OCI-LY7 (cell line): ENCODE measurements around the gene TMEM63A. TPM values are rescaled to one million over a fixed set of nuclear protein-coding genes. Genes with fewer than 3 reads are reported as not detected.

ENCODE experiments used
- BruUV-seq: library from RNA; stranded (reverse); fragments of 400-500 nt; replicated peaks from 2 replicates; lab custom pipeline; 2021; lab: Mats Ljungman, UMichigan
- CTCF ChIA-PET: fragments of 300-600 bp; sonication (Branson Sonifier 250); formaldehyde crosslinking; loops from one replicate; lab custom pipeline; 2022; ENCODE audit warnings: antibody characterized with exemption; ENCODE audit not compliant: unreplicated experiment; lab: Charles Lee
- POLR2A ChIA-PET: fragments of 300-600 bp; sonication (Branson Sonifier 250); formaldehyde crosslinking; loops from one replicate; lab custom pipeline; 2022; ENCODE audit warnings: antibody characterized with exemption; lab: Charles Lee
- DNase-seq: peaks from one replicate; pipeline ENCODE4 v3.0.0-alpha.2; 2015; ENCODE audit warnings: low spot score
- H2AFZ ChIP-seq: fragments of 200-600 bp; sonication (generic), shearing (Covaris generic); 2 replicates; pipeline ENCODE4 v1.6.1; 2014; ENCODE audit warnings: mild to moderate bottlenecking, antibody characterized with exemption, low read length, moderate library complexity
- H3K27ac ChIP-seq: fragments of 200-600 bp; sonication (generic); 2 replicates; pipeline ENCODE4 v1.5.1; 2014; ENCODE audit warnings: mixed run types, low read depth, mild to moderate bottlenecking, moderate library complexity, low read length, inconsistent platforms; ENCODE audit not compliant: poor library complexity, severe bottlenecking
- H3K36me3 ChIP-seq: fragments of 200-600 bp; sonication (generic); 2 replicates; pipeline ENCODE4 v1.6.1; 2014; ENCODE audit warnings: mild to moderate bottlenecking, antibody characterized with exemption, low read length, moderate library complexity, mixed read lengths; ENCODE audit not compliant: insufficient read depth
- H3K4me1 ChIP-seq: fragments of 200-600 bp; sonication (generic); 2 replicates; pipeline ENCODE4 v1.5.1; 2014; ENCODE audit warnings: mild to moderate bottlenecking, low read length; ENCODE audit not compliant: insufficient read depth, poor library complexity, severe bottlenecking
- H3K4me2 ChIP-seq: fragments of 200-600 bp; sonication (generic); 2 replicates; pipeline ENCODE4 v1.6.1; 2014; ENCODE audit warnings: mild to moderate bottlenecking, low read length
- H3K4me3 ChIP-seq: fragments of 200-600 bp; sonication (generic); 2 replicates; pipeline ENCODE4 v1.5.1; 2014; ENCODE audit warnings: mild to moderate bottlenecking, low read depth, low read length; ENCODE audit not compliant: poor library complexity, severe bottlenecking
- H3K79me2 ChIP-seq: fragments of 200-600 bp; sonication (generic); 2 replicates; pipeline ENCODE4 v1.6.1; 2016; ENCODE audit warnings: low read depth, mild to moderate bottlenecking, low read length, moderate library complexity, mixed read lengths; ENCODE audit not compliant: insufficient read depth
- H3K9me2 ChIP-seq: fragments of 200-600 bp; sonication (generic); 2 replicates; pipeline ENCODE4 v1.6.1; 2016; ENCODE audit warnings: mild to moderate bottlenecking, low read length, mixed read lengths; ENCODE audit not compliant: insufficient read depth
- H3K9me3 ChIP-seq: fragments of 200-600 bp; sonication (generic); 2 replicates; pipeline ENCODE4 v1.6.1; 2014; ENCODE audit warnings: mild to moderate bottlenecking, mixed run types, low read length, mixed read lengths
- H4K20me1 ChIP-seq: fragments of 200-600 bp; sonication (generic); 2 replicates; pipeline ENCODE4 v1.6.1; 2014; ENCODE audit warnings: mild to moderate bottlenecking, antibody characterized with exemption, low read length, moderate library complexity, mixed read lengths; ENCODE audit not compliant: insufficient read depth
- CTCF ChIP-seq: fragments of 200-600 bp; sonication (generic); conservative IDR thresholded peaks from 2 replicates; pipeline ENCODE4 v1.5.1; 2014; ENCODE audit warnings: mild to moderate bottlenecking, antibody characterized with exemption, low read length, moderate library complexity, mixed read lengths
- EZH2phosphoT487 ChIP-seq: fragments of 200-600 bp; sonication (generic); IDR thresholded peaks from 2 replicates; pipeline ENCODE4 v1.6.1; 2018; ENCODE audit warnings: low read depth, borderline replicate concordance, mild to moderate bottlenecking, mixed run types, antibody characterized with exemption, low read length, moderate library complexity, mixed read lengths
- intact Hi-C: fragments of 100-400 bp; cut with micrococcal nuclease; formaldehyde crosslinking; loops from one replicate; pipeline ENCODE4 v1.10.0; 2022; ENCODE audit not compliant: unreplicated experiment
- total RNA-seq, 2 experiments: library from RNA; depleted of rRNA in 1 of 2; stranded (reverse); fragments of >200 nt in 1 of 2; shearing (Covaris generic) in 1 of 2; gene quantifications; 2 replicates each; pipeline ENCODE4 v1.2.3, GENCODE V29; 2014 to 2022

TMEM63A gene
- total RNA-seq, 2 experiments from 2014 or later: 21.0 to 46.5 TPM

DNA sequence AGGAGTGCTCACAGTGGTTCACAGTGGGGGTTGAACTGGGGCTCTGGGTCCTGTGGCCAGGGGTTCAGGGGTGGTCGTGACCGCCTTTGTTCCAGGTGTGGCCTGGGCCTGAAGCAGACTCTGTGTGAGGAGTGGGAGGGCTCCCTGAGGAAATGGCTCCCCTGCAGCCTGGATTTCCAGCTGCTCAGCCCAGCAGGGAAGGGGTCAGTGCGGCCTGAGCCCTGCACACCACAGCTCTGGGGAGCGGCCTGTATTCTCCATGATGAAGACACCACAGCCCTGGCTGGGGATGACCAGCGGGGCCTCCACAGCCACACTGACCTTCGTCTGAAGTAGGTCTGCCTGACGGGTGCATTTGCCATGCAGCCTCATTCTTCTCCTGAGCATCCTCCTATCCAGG, 25.2 kb upstream of the TMEM63A start:
- Histone ChIP-seq H3K4me3 (no peak overlapping the region), H3K27ac (no peak overlapping the region), H3K9me3 (no peaks in the 10 kb centered on the region), H4K20me1 (no peaks in the 10 kb centered on the region), H3K4me1 (peaks cover 25% of the 10 kb centered on the region), H3K9me2 (no peaks in the 10 kb centered on the region), H3K79me2 (no peaks in the 10 kb centered on the region), H2AFZ (no peak overlapping the region), H3K4me2 (no peak overlapping the region), H3K36me3 (no peaks in the 10 kb centered on the region)
- ChIA-PET POLR2A (interaction anchor here (1.7 kb wide), 1 partner anchor 10 kb away, joined by 5 read pairs; no protein-coding TSS in a partner anchor), CTCF (no interaction called here)
- intact Hi-C loops: no loop called here
- no peak for TF ChIP-seq EZH2phosphoT487
- TF ChIP-seq CTCF: no peak
- no TSS peak for BruUV-seq
- DNase-seq: no peak

- no TSS peak for BruUV-seq
- H3K9me2 ChIP-seq: no peaks in the 10 kb centered on the region
- H3K4me1 ChIP-seq: peaks cover 25% of the 10 kb centered on the region
- no peak overlapping the region for H3K4me2 ChIP-seq
- H3K36me3 ChIP-seq: no peaks in the 10 kb centered on the region
- no peak overlapping the region for H3K4me3 ChIP-seq
- H2AFZ ChIP-seq: no peak overlapping the region
- H3K9me3 ChIP-seq: no peaks in the 10 kb centered on the region
- H3K27ac ChIP-seq: no peak overlapping the region
- TF ChIP-seq CTCF: no peak
- ChIA-PET POLR2A (interaction anchor here (0.6 to 1.7 kb wide), 2 partner anchors 9 to 354 kb away, joined by 5 read pairs; no protein-coding TSS in a partner anchor), CTCF (interaction anchor here (0.6 kb wide), 1 partner anchor 159 kb away, joined by 4 read pairs; no protein-coding TSS in a partner anchor)
- intact Hi-C loops: no loop called here
- DNase-seq: no peak
- H4K20me1 ChIP-seq: no peaks in the 10 kb centered on the region
- no peaks in the 10 kb centered on the region for H3K79me2 ChIP-seq
Measured at GRCh38 chr1:225906467-225906866, 24.3 kb upstream of the TMEM63A start.

DNA sequence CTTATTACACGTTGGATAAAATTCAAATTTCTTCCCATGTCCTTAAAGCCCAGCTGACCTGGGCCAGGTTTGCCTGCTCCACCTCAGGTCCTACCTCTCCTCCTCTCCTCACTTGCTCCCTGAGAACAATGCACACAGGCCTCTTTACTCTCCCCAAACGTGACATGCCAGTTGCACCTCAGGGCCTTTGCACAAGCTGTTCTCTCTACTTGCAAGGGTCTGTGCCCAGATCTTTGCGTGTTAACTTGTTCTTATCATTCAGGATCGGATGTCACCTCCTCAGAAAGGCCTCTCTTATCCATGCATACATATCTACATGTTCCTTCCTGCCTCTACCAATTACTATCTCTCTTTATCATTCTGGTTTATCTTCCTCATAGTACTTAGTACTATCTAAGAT, 21.4 kb upstream of the TMEM63A start:
- Histone ChIP-seq H3K4me3 (no peak overlapping the region), H3K9me3 (no peaks in the 10 kb centered on the region), H3K4me1 (peaks cover 8% of the 10 kb centered on the region), H4K20me1 (no peaks in the 10 kb centered on the region), H3K27ac (no peak overlapping the region), H3K79me2 (no peaks in the 10 kb centered on the region), H2AFZ (no peak overlapping the region), H3K4me2 (no peak overlapping the region), H3K36me3 (no peaks in the 10 kb centered on the region), H3K9me2 (no peaks in the 10 kb centered on the region)
- TF ChIP-seq EZH2phosphoT487: no peak
- TF ChIP-seq CTCF: no peak
- ChIA-PET POLR2A (interaction anchor here (0.7 to 1.1 kb wide), 5 partner anchors 31 to 530 kb away, joined by 3 to 4 read pairs (median 3); no protein-coding TSS in a partner anchor), CTCF (no interaction called here)
- intact Hi-C loops: no loop called here
- DNase-seq: no peak
- BruUV-seq: no TSS peak
